GM19463 (cell line): ENCODE data around the gene CDK9.
"Not testable (repeated sequence)": the region's sequence is repeated elsewhere in the genome, so short reads cannot be mapped to it uniquely, and the experiment has no call there.

Experiments
- ATAC-seq: cut with Tn5 transposase; IDR thresholded peaks from one replicate; pipeline ENCODE4 v1.9.1; 2021; ENCODE audit warnings: mild to moderate bottlenecking, moderate library complexity; ENCODE audit not compliant: unreplicated experiment

Gene CDK9

DNA sequence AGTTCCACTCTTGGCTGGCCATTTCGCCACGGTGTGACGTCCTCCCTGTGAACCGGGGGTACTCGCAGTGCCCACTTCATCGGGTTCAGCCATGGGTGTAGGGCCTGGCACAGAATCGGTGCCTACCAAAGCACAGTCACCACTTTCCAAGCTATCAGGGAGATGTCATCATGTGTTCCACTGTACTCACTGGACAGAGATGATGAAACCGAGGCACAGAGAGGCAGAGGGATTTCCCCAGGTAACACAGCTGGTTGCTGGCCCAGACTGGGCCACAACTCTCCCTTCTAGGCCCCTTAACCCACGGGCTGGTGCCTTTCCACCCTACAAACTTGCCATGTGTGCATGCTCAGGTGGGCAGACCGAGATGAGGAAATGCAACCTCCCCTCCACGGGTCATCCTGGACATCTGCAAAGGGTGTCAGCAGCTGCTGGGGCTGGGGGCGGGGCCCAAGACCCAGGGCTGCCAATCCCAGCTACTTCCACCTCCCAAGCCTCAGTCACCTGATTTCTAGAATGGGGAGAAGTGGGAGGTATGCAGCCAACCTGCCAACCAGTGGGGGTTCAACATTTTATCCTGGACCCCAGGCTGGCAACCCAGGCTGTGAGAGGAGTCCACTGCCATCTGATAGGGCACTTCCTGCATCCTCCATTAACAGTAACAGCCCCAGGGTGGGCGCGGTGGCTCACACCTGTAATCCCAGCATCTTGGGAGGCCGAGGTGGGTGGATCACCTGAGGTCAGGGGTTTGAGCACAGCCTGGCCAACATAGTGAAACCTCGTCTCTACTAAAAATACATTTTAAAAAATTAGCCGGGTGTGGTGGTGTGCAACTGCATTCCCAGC is 6.5 kb upstream of the CDK9 start:
- ATAC-seq: peak; percentile 48

GRCh38 chr9:127780126-127780885 is 5.5 kb upstream of the CDK9 start:
- no peak for ATAC-seq

DNA sequence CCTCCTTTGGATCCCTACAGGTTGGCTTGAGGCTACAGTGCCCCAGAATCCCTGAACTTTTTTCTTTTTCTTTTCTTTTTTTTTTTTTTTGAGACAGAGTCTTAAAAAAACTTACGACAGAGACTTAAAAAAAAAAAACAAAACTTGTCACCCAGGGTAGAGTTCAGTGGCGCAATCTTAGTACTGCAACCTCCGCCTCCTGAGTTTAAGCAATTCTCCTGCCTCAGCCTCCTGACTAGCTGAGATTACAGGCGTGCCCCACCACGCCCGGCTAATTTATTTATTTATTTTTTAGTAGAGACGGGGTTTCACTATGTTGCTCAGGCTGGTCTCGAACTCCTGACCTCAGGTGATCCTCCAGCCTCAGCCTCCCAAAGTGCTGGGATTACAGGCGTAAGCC is 4.9 kb upstream of the CDK9 start:
- ATAC-seq: not testable (repeated sequence)

GRCh38 chr9:127781806-127782205 is 4.0 kb upstream of the CDK9 start:
- ATAC-seq: no peak

GRCh38 chr9:127783111-127784008 is 2.5 kb upstream of the CDK9 start:
- no peak for ATAC-seq

GRCh38 chr9:127785023-127785932 is 556 bp upstream of the CDK9 start:
- peak; percentile 38 for ATAC-seq

DNA sequence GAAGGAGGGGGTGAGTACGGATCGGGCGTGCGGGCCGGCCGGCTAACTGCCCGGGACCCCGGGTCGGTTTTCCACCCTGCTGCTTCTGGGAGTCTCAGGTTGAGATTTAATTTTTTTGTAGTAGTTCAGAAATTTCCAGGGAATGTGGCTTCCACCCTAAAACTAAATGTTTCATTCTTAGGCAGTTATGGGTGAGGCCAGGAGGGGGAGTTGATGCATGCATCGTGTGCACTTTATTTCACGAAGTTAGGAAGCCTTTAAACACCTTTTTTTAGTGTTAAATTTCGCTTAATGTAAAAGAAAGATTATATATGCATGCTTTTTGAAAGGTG is 905 bp downstream of the CDK9 start:
- no peak for ATAC-seq

- no peak for ATAC-seq
Observed at GRCh38 chr9:127788337-127789011, 2.6 kb downstream of the CDK9 start.

- no peak for ATAC-seq
Observed at GRCh38 chr9:127789179-127789578, 3.3 kb downstream of the CDK9 start.

- no peak for ATAC-seq
Observed at GRCh38 chr9:127790094-127790855, 4.4 kb downstream of the CDK9 start.

GRCh38 chr9:127791085-127791484 is 5.3 kb downstream of the CDK9 start:
- ATAC-seq: no peak

GRCh38 chr9:127792417-127793031 is 6.7 kb downstream of the CDK9 start:
- ATAC-seq: no peak

DNA sequence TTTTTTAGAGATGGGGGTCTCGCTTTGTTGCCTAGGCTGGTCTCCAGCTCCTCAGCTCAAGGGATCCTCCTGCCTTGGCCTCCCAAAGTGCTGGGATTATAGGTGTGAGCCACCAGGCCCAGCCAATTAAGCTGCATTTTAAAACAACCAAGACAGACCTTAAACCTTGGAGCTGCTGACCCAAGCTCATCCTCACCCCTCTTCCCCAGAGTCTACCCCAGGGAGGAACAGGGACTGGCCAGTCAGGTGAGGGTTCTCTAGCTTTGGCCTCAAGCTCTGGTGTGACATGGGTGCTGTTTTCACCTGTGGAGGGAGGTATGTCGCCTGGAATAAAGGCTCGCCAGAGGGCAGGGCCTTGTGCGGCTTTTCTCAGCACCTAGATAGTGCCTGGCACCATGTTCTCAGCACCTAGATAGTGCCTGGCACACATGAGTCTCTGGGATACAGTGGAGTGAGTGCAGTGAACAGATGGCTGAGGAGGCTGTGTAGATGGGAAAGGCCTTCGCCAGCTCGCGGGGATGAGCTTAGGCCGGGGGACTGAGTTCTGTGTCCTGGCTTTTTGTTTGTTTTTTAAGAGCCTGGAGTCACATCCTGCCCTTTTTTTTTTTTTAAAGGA is 7.4 kb downstream of the CDK9 start:
- ATAC-seq: no peak

DNA sequence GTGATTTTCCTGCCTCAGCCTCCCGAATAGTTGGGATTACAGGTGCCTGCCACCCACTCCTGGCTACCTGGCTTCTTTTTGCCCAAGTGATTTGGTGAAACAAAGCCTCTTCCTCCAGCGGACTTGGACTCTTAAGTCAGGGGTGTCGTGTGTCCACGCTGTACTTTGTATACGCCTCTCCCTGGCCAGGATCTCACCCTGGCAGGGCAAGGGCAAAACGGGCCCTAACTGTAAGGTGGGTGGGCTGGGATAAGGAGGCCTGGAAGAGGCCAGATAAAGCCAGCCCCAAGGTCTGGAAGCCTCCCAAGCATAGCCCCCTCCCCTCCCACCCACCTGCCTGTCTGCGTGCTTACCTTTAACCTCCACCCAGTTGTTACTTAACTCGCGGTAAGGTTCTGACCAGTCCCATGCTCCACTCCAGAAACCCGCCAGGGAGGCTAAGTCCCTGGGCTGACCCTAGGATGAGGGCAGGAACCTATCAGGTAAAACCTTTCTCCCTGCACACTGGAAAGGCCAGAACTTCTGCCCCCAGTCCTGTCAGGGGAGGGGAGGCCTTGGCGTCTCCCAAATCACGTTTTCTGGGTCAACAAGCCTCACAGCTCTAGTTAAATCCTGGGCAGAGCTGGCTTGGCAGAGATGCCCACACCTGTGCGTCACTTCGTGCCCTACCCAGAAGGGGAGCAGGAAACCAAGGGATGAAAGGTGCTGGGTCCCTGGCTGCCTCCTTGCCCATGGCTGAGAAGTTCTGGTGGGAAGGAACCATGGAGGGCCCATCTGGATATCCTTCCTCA is 8.4 kb downstream of the CDK9 start:
- ATAC-seq: no peak

DNA sequence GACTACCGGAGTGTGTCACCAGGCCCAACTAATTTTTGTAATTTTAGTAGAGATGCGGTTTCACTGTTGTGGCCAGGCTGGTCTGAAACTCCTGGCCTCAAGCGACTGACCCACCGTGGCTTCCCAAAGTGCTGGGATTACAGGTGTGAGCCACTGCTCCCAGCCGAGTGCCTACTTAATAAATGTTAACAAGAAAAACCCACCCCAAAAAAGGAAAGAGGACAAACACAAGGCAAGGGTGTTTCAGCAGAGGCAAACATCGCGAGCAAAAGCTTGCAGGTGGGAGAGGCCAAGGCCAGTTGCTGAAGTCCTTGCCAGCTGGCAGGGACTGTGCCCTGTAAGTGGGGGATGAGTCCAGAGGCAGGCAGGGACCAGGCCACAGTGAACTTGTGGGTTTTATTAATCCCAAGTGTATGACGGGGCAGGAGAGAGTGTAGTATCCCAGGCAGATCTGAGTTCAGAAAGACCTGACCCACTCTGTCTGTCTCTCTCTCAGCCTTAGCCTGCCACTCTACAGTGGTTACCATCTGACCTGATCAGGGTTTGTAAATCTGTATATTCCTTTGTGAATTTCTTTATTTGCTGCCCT is 10.5 kb downstream of the CDK9 start:
- no peak for ATAC-seq

DNA sequence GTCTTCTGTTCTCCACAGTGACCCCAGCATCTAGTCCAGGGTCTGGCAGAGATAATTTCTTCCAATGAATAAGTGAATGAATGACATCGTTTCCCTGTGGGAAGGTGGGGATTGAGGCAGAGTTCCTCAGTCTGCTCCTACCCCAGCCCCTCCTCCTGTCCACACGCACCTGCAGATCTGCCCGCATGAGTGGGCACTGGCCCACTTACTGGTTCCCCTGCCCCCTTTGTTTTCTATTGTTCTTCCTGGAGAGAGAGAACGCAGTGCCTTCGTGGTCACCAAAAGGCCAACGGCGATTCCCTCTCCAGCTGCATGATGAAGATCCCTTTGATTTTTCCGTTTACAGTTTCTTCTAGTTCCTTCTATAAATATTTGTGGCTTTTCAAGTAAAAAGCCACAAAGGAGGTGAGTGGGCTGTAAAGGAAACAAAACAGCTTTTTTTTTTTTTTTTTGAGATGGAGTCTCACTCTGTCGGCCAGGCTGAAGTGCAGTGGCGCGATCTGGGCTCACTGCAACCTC is 11.1 kb downstream of the CDK9 start:
- ATAC-seq: no peak
